GM18508 (cell line): ENCODE measurements around the gene RNF144A.
"Not testable (repeated sequence)": the region's sequence is repeated elsewhere in the genome, so short reads cannot be mapped to it uniquely, and the experiment has no call there.

Experiments used
- ATAC-seq: cut with Tn5 transposase; IDR thresholded peaks from one replicate; pipeline ENCODE4 v1.9.1; 2021; ENCODE audit warnings: moderate number of reproducible peaks; ENCODE audit not compliant: insufficient read depth, unreplicated experiment

The RNF144A gene

GRCh38 chr2:6927186-6927585, 10.0 kb downstream of the RNF144A start:
- no peak for ATAC-seq

- no peak for ATAC-seq
These were observed 10.5 kb downstream of the RNF144A start for GRCh38 chr2:6927753-6928152.

- no peak for ATAC-seq
These were observed 11.2 kb downstream of the RNF144A start for GRCh38 chr2:6928452-6928851.

GRCh38 chr2:6929196-6929819, 12.1 kb downstream of the RNF144A start:
- no peak for ATAC-seq

- no peak for ATAC-seq
These were observed 13.9 kb downstream of the RNF144A start for GRCh38 chr2:6930923-6931647.

GRCh38 chr2:6931753-6932152, 14.5 kb downstream of the RNF144A start:
- no peak for ATAC-seq

- ATAC-seq, result no peak
These were observed 15.0 kb downstream of the RNF144A start for GRCh38 chr2:6932206-6932605.

GRCh38 chr2:6932828-6933227, 15.6 kb downstream of the RNF144A start:
- ATAC-seq, result no peak

- ATAC-seq, result no peak
These were observed 16.7 kb downstream of the RNF144A start for GRCh38 chr2:6933911-6934310.

- no peak for ATAC-seq
These were observed 17.1 kb downstream of the RNF144A start for GRCh38 chr2:6934345-6934744.

GRCh38 chr2:6934758-6935651, 17.8 kb downstream of the RNF144A start:
- ATAC-seq, result no peak

- ATAC-seq, result not testable (repeated sequence)
These were observed 18.4 kb downstream of the RNF144A start for GRCh38 chr2:6935652-6936020.

- ATAC-seq, result no peak
These were observed 19.9 kb downstream of the RNF144A start for GRCh38 chr2:6937157-6937556.

- ATAC-seq, result no peak
These were observed 20.4 kb downstream of the RNF144A start for GRCh38 chr2:6937582-6937981.

GRCh38 chr2:6939071-6939470, 21.9 kb downstream of the RNF144A start:
- no peak for ATAC-seq

GRCh38 chr2:6940820-6941219, 23.6 kb downstream of the RNF144A start:
- ATAC-seq, result no peak

GRCh38 chr2:6941299-6942046, 24.3 kb downstream of the RNF144A start:
- no peak for ATAC-seq

GRCh38 chr2:6942848-6943247, 25.6 kb downstream of the RNF144A start:
- ATAC-seq, result no peak

- ATAC-seq, result no peak
These were observed 26.3 kb downstream of the RNF144A start for GRCh38 chr2:6943523-6943922.

- ATAC-seq, result no peak
These were observed 26.8 kb downstream of the RNF144A start for GRCh38 chr2:6943971-6944370.
